Fibroblast of lung (primary cell): ENCODE measurements around the gene KAT2B. TPM values are rescaled to one million over a fixed set of nuclear protein-coding genes. Genes with fewer than 3 reads are reported as not detected.

Source experiments
- DNase-seq, 2 donors: peaks; one replicate each; pipeline versions ENCODE4 v3.0.0 to v3.0.0-alpha.2; 2010; ENCODE audit warnings: low read depth in 2 of 2
- H2AFZ ChIP-seq: 2 replicates; pipeline ENCODE4 v1.5.1; 2012; ENCODE audit warnings: low read length, control low read depth, inconsistent platforms
- H3K27ac ChIP-seq: 2 replicates; pipeline ENCODE4 v1.5.1; 2011; ENCODE audit warnings: low read length, control low read depth; ENCODE audit not compliant: insufficient read depth
- H3K27me3 ChIP-seq: 2 replicates; pipeline ENCODE4 v1.5.1; 2011; ENCODE audit warnings: mild to moderate bottlenecking, low read length; ENCODE audit not compliant: control insufficient read depth, insufficient read depth
- H3K36me3 ChIP-seq: 2 replicates; pipeline ENCODE4 v1.5.1; 2011; ENCODE audit warnings: low read length; ENCODE audit not compliant: control insufficient read depth, insufficient read depth
- H3K4me1 ChIP-seq: 2 replicates; pipeline ENCODE4 v1.5.1; 2011; ENCODE audit warnings: low read length; ENCODE audit not compliant: control insufficient read depth, insufficient read depth; ENCODE audit errors: extremely low read depth
- H3K4me2 ChIP-seq: 2 replicates; pipeline ENCODE4 v1.5.1; 2011; ENCODE audit warnings: low read length, control low read depth; ENCODE audit not compliant: insufficient read depth; ENCODE audit errors: extremely low read depth
- H3K4me3 ChIP-seq, 4 experiments: fragments of 200-600 bp in 1 of 4; sonication (generic) in 1 of 4; replicated peaks in 1 of 4; 2 replicates each; pipeline ENCODE4 v1.5.1; 2011 to 2016; ENCODE audit warnings: low read length in 4 of 4, low read depth in 3 of 4, mild to moderate bottlenecking in 3 of 4, control low read depth in 2 of 4, inconsistent platforms in 1 of 4, mixed read lengths in 1 of 4; ENCODE audit not compliant: insufficient read depth in 1 of 4; ENCODE audit errors: control extremely low read depth in 1 of 4
- H3K79me2 ChIP-seq: 2 replicates; pipeline ENCODE4 v1.5.1; 2012; ENCODE audit warnings: mild to moderate bottlenecking, low read length, inconsistent platforms; ENCODE audit not compliant: control insufficient read depth, insufficient read depth
- H3K9ac ChIP-seq: 2 replicates; pipeline ENCODE4 v1.5.1; 2011; ENCODE audit warnings: mild to moderate bottlenecking, low read length, control low read depth; ENCODE audit not compliant: insufficient read depth
- H3K9me3 ChIP-seq: 2 replicates; pipeline ENCODE4 v1.5.1; 2012; ENCODE audit warnings: low read depth, low read length; ENCODE audit not compliant: control insufficient read depth, insufficient read depth
- H4K20me1 ChIP-seq: 2 replicates; pipeline ENCODE4 v1.5.1; 2011; ENCODE audit warnings: low read length; ENCODE audit not compliant: control insufficient read depth, insufficient read depth; ENCODE audit errors: extremely low read depth
- EZH2 ChIP-seq: IDR thresholded peaks from 2 replicates; pipeline ENCODE4 v1.5.1; 2012; ENCODE audit warnings: low read length, control low read depth, mild to moderate bottlenecking; ENCODE audit errors: missing control alignments
- polyA plus RNA-seq, 2 donors: library from polyadenylated mRNA; depleted of rRNA in 1 of 2; stranded (reverse) in 1 of 2; unstranded in 1 of 2; fragments of >200 nt; gene quantifications; 2 replicates each; pipeline ENCODE4 v1.2.1, GENCODE V29; 2011 to 2012; ENCODE audit warnings: missing spikeins in 1 of 2
- total RNA-seq: library from RNA; depleted of rRNA; stranded (reverse); fragments of >200 nt; gene quantifications from 2 replicates; pipeline ENCODE4 v1.2.1, GENCODE V29; 2014
- TF ChIP-seq, protein P1 (sequence below), 2 donors: IDR thresholded peaks in 1 of 2; conservative IDR thresholded peaks in 1 of 2; 1 replicate in 1 of 2; 2 replicates in 1 of 2; pipeline ENCODE4 v1.5.1; 2011 to 2012; ENCODE audit warnings: low read length in 2 of 2, control low read depth in 1 of 2, inconsistent platforms in 1 of 2, low read depth in 1 of 2, mild to moderate bottlenecking in 1 of 2

The KAT2B gene
- total and polyA plus RNA-seq, 2 donors (not counting 1 experiment from before 2014, with no cell fraction given) = 9.1 to 14.7 TPM

DNA sequence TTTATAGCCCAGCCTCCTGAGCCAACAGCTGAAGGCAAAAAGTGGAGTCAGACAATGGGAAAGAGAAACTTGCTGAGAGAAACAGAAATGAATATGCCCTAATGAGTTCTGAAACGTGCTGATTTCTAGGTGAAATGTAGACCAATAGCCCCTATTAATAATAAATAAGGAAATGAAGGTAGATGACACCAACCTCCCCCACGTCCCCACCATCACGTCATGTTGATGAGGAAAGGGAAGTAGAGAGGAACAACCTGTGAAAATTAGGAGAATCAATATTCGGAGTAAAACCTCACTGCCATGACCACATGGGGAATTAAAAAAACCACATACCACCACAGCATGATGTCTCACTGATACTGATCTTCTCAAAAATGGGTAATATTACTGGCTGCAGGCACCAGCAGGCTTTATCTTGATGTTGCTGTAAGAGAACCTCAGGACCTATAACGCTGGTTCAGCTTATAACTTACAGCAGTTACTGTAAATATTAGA, 64.0 kb downstream of the KAT2B start:
- Histone ChIP-seq H3K4me3 (no peak overlapping the region), H3K4me1 (no peaks in the 10 kb centered on the region), H2AFZ (no peak overlapping the region), H4K20me1 (no peaks in the 10 kb centered on the region), H3K27me3 (no peaks in the 10 kb centered on the region), H3K79me2 (no peaks in the 10 kb centered on the region), H3K4me2 (no peak overlapping the region), H3K27ac (no peak overlapping the region), H3K9ac (no peak overlapping the region), H3K9me3 (no peaks in the 10 kb centered on the region), H3K36me3 (no peaks in the 10 kb centered on the region)
- no peak for TF ChIP-seq EZH2
- TF ChIP-seq, protein P1, sequence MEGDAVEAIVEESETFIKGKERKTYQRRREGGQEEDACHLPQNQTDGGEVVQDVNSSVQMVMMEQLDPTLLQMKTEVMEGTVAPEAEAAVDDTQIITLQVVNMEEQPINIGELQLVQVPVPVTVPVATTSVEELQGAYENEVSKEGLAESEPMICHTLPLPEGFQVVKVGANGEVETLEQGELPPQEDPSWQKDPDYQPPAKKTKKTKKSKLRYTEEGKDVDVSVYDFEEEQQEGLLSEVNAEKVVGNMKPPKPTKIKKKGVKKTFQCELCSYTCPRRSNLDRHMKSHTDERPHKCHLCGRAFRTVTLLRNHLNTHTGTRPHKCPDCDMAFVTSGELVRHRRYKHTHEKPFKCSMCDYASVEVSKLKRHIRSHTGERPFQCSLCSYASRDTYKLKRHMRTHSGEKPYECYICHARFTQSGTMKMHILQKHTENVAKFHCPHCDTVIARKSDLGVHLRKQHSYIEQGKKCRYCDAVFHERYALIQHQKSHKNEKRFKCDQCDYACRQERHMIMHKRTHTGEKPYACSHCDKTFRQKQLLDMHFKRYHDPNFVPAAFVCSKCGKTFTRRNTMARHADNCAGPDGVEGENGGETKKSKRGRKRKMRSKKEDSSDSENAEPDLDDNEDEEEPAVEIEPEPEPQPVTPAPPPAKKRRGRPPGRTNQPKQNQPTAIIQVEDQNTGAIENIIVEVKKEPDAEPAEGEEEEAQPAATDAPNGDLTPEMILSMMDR (conservative IDR thresholded peaks at IDR 0.05 in 1 of 2, IDR thresholded peaks at IDR 0.05 in 1 of 2; ENCODE audit: low read depth in 1 of 2, low read length in 2 of 2) = no peak
- no peak for DNase-seq

DNA sequence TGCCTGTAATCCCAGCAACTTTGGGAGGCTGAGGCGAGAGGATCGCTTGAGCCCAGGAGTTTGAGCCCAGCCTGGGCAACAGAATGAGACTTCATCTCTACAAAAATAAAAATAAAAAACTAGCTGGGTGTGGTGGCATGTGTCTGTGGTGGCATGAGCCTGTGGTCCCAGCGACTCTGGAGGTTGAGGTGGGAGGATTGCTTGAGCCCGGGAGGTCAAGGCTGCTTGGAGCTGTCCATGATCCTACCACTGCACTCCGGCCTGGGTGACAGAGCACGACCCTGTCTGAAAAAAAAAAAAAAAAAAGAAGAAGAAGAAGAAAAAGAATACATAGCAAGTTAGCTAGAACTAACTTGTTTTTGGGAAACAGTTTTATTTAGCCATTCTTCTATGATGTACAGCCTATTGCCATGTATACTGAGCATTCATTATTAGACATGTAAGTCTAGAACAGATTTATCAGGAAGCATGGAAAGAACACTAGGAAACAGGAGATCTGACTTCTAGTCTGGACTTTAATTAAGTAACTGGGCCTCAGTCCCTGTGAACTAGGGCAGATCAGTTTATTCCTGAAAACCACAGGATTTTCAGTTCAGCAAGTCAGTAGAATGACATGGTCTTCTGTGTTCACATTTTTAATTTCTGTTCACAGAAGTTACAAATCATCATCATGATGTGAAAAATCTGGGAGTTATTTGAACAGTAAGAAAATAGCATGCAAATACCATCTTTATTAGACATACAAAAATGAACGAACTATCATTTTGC, 65.5 kb downstream of the KAT2B start:
- Histone ChIP-seq H3K4me3 (no peak overlapping the region), H3K79me2 (no peaks in the 10 kb centered on the region), H3K27me3 (no peaks in the 10 kb centered on the region), H3K4me2 (no peak overlapping the region), H3K4me1 (no peaks in the 10 kb centered on the region), H3K36me3 (no peaks in the 10 kb centered on the region), H3K9me3 (no peaks in the 10 kb centered on the region), H3K27ac (no peak overlapping the region), H2AFZ (no peak overlapping the region), H4K20me1 (no peaks in the 10 kb centered on the region), H3K9ac (no peak overlapping the region)
- TF ChIP-seq, protein P1 (conservative IDR thresholded peaks at IDR 0.05 in 1 of 2, IDR thresholded peaks at IDR 0.05 in 1 of 2; ENCODE audit: low read depth in 1 of 2, low read length in 2 of 2) = no peak
- TF ChIP-seq EZH2 = no peak
- DNase-seq = peak; percentile 5 to 22

DNA sequence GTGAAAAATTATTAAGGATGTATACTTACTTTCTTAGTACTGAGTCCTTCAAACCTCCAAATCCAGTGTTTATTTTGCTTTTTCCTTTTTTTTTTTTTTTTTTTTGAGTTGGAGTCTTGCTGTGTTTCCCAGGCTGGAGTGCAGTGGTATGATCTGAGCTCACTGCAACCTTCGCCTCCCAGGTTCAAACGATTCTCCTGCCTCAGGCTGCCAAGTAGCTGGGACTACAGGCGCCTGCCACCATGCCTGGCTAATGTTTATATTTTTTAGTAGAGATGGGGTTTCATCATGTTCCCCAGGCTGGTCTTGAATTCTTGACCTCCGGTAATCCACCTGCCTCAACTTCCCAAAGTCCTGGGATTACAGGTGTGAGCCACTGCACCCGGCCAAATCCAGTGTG, 67.5 kb downstream of the KAT2B start:
- Histone ChIP-seq H3K4me2 (no peak overlapping the region), H3K27ac (no peak overlapping the region), H2AFZ (no peak overlapping the region), H3K9ac (no peak overlapping the region), H3K9me3 (no peaks in the 10 kb centered on the region), H3K4me3 (no peak overlapping the region), H3K36me3 (no peaks in the 10 kb centered on the region), H3K27me3 (no peaks in the 10 kb centered on the region), H3K79me2 (no peaks in the 10 kb centered on the region), H4K20me1 (no peaks in the 10 kb centered on the region), H3K4me1 (no peaks in the 10 kb centered on the region)
- DNase-seq = no peak
- no peak for TF ChIP-seq EZH2
- TF ChIP-seq, protein P1 (conservative IDR thresholded peaks at IDR 0.05 in 1 of 2, IDR thresholded peaks at IDR 0.05 in 1 of 2; ENCODE audit: low read depth in 1 of 2, low read length in 2 of 2) = no peak
